Measurements from ENCODE around the gene CAPZA1. TPM values are rescaled to one million over a fixed set of nuclear protein-coding genes. Genes with fewer than 3 reads are reported as not detected.
"Not testable (repeated sequence)": the region's sequence is repeated elsewhere in the genome, so short reads cannot be mapped to it uniquely, and the experiment has no call there.

The CAPZA1 gene
- total RNA-seq, 8 experiments from 2014 or later, result 119 to 210 (median 162) TPM

GRCh38 chr1:112634367-112634766, 14.7 kb downstream of the CAPZA1 start:
- H3K4me3 ChIP-seq, result no peak overlapping the region
- peaks cover 0 to 4% of the 10 kb centered on the region in 2 donors for H3K4me1 ChIP-seq (replicated peaks in 1 of 2)
- in situ Hi-C loops (cut with MboI; ENCODE audit: low pct_unique_long_range_greater_than_20kb in 2 of 9, low sequenced_read_pairs in 9 of 9, unreplicated experiment in 9 of 9), result no loop called here
- H3K27ac ChIP-seq, result no peak overlapping the region
- ATAC-seq (replicated peaks in 6 of 8), result no peak

DNA sequence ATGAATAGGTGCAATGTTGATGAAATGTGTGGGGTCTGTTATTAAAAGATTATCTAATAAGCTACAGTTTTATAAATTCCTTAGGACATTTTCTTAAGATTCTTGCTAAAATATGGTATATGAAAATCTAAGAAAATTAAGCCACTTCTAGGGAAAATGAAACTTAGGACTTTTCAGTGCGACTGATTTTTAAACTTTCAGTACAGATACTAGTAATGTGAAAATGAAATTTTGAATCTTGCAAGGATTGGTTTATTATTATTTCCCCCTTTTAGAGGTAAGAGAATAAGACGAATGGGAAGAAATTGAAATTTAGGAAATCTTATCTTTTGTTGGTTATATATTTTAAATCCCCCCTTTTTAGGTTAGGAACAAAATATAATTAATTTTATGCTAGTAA, 16.4 kb downstream of the CAPZA1 start:
- H3K27ac ChIP-seq, result no peak overlapping the region
- no peak overlapping the region for H3K4me3 ChIP-seq
- ATAC-seq (replicated peaks in 6 of 8), result no peak
- H3K4me1 ChIP-seq (replicated peaks in 1 of 2), result peaks cover 0 to 4% of the 10 kb centered on the region in 2 donors
- in situ Hi-C loops (cut with MboI; ENCODE audit: low pct_unique_long_range_greater_than_20kb in 2 of 9, low sequenced_read_pairs in 9 of 9, unreplicated experiment in 9 of 9), result no loop called here
- WGBS, 10 experiments, result 64 to 100% (median 94%) methylated on average over 2 of the region's 2 CpGs

- peak in 3 of 8 experiments; percentile 51 to 64 (median 63) for ATAC-seq (replicated peaks in 6 of 8)
- in situ Hi-C loops (cut with MboI; ENCODE audit: low pct_unique_long_range_greater_than_20kb in 2 of 9, low sequenced_read_pairs in 9 of 9, unreplicated experiment in 9 of 9), result no loop called here
Observed at GRCh38 chr1:112636597-112637253, 17.1 kb downstream of the CAPZA1 start.

DNA sequence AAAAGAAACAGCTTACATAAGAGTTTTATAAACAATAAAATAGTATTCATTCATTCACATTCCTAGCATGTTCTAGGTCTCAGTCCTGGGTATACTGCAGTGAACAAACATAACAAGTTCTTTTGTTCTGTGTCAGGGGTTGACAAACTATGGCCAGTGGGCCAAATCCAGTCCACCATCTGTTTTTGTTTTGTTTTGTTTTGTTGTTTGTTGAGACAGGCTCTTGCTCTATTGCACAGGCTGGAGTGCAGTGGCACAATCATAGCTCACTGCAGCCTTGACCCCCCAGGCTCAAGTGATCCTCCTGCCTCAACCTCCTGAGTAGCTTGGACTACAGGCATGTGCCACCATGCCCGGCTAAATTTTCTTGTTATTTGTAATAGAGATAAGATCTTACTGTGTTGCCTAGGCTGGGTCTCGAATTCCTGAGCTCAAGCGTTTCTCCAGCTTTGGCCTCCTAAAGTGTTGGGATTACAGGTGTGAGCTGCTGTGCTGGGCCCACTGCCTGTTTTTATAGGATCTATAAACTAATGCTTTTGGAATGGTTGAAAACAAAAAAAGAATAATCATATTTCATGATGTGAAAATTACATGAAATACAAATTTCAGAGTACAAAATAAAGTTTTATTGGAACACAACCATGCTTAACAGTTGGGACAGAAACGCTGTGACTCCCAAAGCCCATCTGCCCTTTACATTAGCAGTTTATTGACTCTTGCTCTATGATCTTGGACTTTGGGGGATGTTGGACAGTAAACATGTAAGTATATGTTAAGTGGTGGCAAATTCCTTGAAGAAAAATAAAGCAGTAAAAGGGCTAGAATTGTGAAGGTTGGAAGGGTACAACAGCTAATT, 17.9 kb downstream of the CAPZA1 start:
- Histone ChIP-seq H3K4me3 (no peak overlapping the region), H3K4me1 (replicated peaks in 1 of 2) (peaks cover 0 to 4% of the 10 kb centered on the region in 2 donors), H3K27ac (no peak overlapping the region)
- 84 to 100% (median 92%) methylated on average over 1 to 4 of the region's 4 CpGs; no CpG with 5 or more reads in 1 of the 10 experiments for WGBS, 10 experiments
- in situ Hi-C loops (cut with MboI; ENCODE audit: low pct_unique_long_range_greater_than_20kb in 2 of 9, low sequenced_read_pairs in 9 of 9, unreplicated experiment in 9 of 9), result no loop called here
- ATAC-seq (replicated peaks in 6 of 8), result peak in 6 of 8 experiments; percentile 38 to 84 (median 42)

More at GRCh38 chr1:112636597-112637253, 17.1 kb downstream of the CAPZA1 start:
- Histone ChIP-seq H3K4me1 (replicated peaks in 1 of 2) (peaks cover 0 to 4% of the 10 kb centered on the region in 2 donors), H3K4me3 (no peak overlapping the region), H3K27ac (no peak overlapping the region)

DNA sequence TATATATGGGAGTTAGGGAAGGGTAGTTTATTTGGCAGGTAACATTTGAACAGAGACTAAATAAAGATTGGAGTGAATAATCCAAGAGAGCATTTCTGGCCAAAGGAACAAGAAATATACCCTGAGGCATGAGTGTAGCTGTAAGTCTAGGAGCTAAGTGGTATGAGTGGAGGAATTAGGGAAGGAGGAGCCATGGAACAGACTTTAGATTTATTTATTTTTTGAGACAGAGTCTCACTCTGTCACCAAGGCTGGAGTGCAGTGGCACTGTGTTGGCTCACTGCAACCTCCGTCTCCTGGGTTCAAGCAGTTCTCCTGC, 18.4 kb downstream of the CAPZA1 start:
- Histone ChIP-seq H3K27ac (no peak overlapping the region), H3K4me3 (no peak overlapping the region), H3K4me1 (replicated peaks in 1 of 2) (peaks cover 0 to 4% of the 10 kb centered on the region in 2 donors)
- WGBS, 10 experiments, result 88 to 100% (median 100%) methylated on average over 1 of the region's 1 CpG; no CpG with 5 or more reads in 4 of the 10 experiments
- ATAC-seq (replicated peaks in 6 of 8), result peak in 3 of 8 experiments; percentile 17 to 44 (median 38)
- in situ Hi-C loops (cut with MboI; ENCODE audit: low pct_unique_long_range_greater_than_20kb in 2 of 9, low sequenced_read_pairs in 9 of 9, unreplicated experiment in 9 of 9), result no loop called here

GRCh38 chr1:112640437-112640836, 20.8 kb downstream of the CAPZA1 start:
- WGBS, 10 experiments, result no CpG with 5 or more reads among the region's 23 CpGs
- H3K27ac ChIP-seq; ATAC-seq (replicated peaks in 6 of 8); H3K4me1 ChIP-seq (replicated peaks in 1 of 2); in situ Hi-C loops (cut with MboI; ENCODE audit: low pct_unique_long_range_greater_than_20kb in 2 of 9, low sequenced_read_pairs in 9 of 9, unreplicated experiment in 9 of 9); H3K4me3 ChIP-seq: not testable (repeated sequence)

GRCh38 chr1:112643080-112643479, 23.4 kb downstream of the CAPZA1 start:
- WGBS, 10 experiments, result 80 to 100% (median 96%) methylated on average over 1 to 2 of the region's 2 CpGs
- no peak overlapping the region for H3K27ac ChIP-seq
- H3K4me3 ChIP-seq, result no peak overlapping the region
- no peak for ATAC-seq (replicated peaks in 6 of 8)
- in situ Hi-C loops (cut with MboI; ENCODE audit: low pct_unique_long_range_greater_than_20kb in 2 of 9, low sequenced_read_pairs in 9 of 9, unreplicated experiment in 9 of 9), result no loop called here
- H3K4me1 ChIP-seq (replicated peaks in 1 of 2), result no peaks in the 10 kb centered on the region

DNA sequence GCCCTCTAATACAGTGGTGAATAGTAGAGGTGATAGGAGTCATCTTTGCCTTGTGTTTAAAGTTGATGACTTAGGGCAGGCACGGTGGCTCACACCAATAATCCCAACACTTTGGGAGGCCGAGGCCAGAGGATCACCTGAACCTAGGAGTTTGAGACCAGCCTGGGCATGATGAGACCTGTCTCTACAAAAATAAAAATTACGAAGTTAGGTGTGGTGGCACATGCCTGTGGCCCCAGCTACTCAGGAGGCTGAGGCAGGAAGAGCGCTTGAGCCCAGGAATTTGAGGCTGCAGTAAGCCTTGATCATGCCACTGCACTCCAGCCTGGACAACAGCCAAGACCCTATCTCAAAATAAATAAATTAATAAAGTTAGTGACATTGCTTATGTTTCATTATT, 26.6 kb downstream of the CAPZA1 start:
- no peak for ATAC-seq (replicated peaks in 6 of 8)
- no peak overlapping the region for H3K4me3 ChIP-seq
- no peaks in the 10 kb centered on the region for H3K4me1 ChIP-seq (replicated peaks in 1 of 2)
- WGBS, 10 experiments, result 57 to 100% (median 96%) methylated on average over 1 to 4 of the region's 4 CpGs; no CpG with 5 or more reads in 2 of the 10 experiments
- in situ Hi-C loops (cut with MboI; ENCODE audit: low pct_unique_long_range_greater_than_20kb in 2 of 9, low sequenced_read_pairs in 9 of 9, unreplicated experiment in 9 of 9), result no loop called here
- no peak overlapping the region for H3K27ac ChIP-seq

- H3K4me1 ChIP-seq (replicated peaks in 1 of 2), result no peaks in the 10 kb centered on the region
- in situ Hi-C loops (cut with MboI; ENCODE audit: low pct_unique_long_range_greater_than_20kb in 2 of 9, low sequenced_read_pairs in 9 of 9, unreplicated experiment in 9 of 9), result no loop called here
- 89 to 100% (median 100%) methylated on average over 1 of the region's 1 CpG; no CpG with 5 or more reads in 3 of the 10 experiments for WGBS, 10 experiments
- no peak overlapping the region for H3K4me3 ChIP-seq
- H3K27ac ChIP-seq, result no peak overlapping the region
- no peak for ATAC-seq (replicated peaks in 6 of 8)
Observed at GRCh38 chr1:112651205-112651604, 31.6 kb downstream of the CAPZA1 start.

DNA sequence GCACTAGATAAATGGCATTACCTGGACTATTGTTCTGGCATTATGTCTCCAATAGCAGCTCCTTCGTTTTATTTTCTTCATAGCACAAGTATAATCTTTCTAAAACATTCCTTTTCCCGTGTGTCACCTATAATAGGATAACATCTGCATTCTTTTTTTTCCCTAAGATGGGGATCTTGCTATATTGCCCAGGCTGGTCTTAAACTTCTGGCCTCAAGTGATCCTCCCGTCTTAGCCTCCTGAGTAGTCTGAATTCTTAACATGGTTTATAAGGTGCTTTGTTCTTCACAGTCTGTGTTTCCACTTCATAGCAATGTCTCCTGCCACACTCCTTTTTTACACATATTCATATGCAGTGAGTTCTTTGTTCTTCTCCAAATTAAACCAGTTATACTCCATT, 46.2 kb downstream of the CAPZA1 start:
- no peak for ATAC-seq (replicated peaks in 6 of 8)
- 94 to 100% (median 100%) methylated on average over 2 to 3 of the region's 3 CpGs; no CpG with 5 or more reads in 2 of the 10 experiments for WGBS, 10 experiments
- in situ Hi-C loops (cut with MboI; ENCODE audit: low pct_unique_long_range_greater_than_20kb in 2 of 9, low sequenced_read_pairs in 9 of 9, unreplicated experiment in 9 of 9), result no loop called here
- no peaks in the 10 kb centered on the region for H3K4me1 ChIP-seq (replicated peaks in 1 of 2)
- no peak overlapping the region for H3K4me3 ChIP-seq
- H3K27ac ChIP-seq, result no peak overlapping the region

DNA sequence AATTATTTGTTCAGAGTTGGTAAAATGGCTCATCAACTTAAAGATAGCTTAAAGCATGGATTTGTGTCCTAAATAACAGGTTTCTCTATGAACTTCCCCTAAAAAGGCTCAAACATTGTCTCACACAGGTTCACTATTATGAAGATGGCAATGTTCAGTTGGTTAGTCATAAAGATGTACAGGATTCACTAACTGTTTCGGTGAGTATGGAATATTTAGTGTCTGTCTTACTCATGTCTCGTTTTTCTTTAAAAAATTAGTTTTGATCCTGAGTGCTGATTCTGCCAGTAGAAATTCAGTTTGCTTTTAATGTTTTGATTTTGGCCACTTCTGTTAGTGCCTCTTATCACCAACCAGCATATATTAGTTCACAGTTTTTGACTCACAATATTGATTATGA, 47.3 kb downstream of the CAPZA1 start:
- WGBS, 10 experiments, result 78 to 100% (median 96%) methylated on average over 1 to 2 of the region's 2 CpGs; no CpG with 5 or more reads in 1 of the 10 experiments
- in situ Hi-C loops (cut with MboI; ENCODE audit: low pct_unique_long_range_greater_than_20kb in 2 of 9, low sequenced_read_pairs in 9 of 9, unreplicated experiment in 9 of 9), result no loop called here

GRCh38 chr1:112672009-112672408, 52.4 kb downstream of the CAPZA1 start:
- no peak for ATAC-seq (replicated peaks in 6 of 8)
- 45 to 100% (median 59%) methylated on average over 1 to 2 of the region's 2 CpGs; no CpG with 5 or more reads in 4 of the 10 experiments for WGBS, 10 experiments

More for the DNA sequence above, 47.3 kb downstream of the CAPZA1 start:
- no peaks in the 10 kb centered on the region for H3K4me1 ChIP-seq (replicated peaks in 1 of 2)
- no peak for ATAC-seq (replicated peaks in 6 of 8)
- no peak overlapping the region for H3K27ac ChIP-seq
- H3K4me3 ChIP-seq, result no peak overlapping the region

DNA sequence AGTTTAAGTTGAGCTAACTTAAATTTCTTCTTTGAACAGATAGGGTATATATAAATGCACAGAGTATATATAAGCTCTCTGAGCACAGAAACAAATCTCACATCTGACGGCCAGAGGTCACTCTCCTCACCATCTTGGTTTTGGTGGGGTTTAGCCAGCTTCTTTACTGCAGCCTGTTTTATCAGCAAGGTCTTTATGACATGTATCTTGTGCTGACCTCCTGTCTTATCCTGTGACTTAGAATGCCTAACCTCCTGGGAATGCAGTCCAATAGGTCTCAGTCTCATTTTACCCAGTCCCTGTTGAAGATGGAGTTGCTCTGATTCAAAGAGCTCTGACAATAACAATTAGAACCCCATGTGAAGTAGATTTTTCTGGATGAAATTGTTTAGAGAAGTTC, 53.2 kb downstream of the CAPZA1 start:
- no peak for ATAC-seq (replicated peaks in 6 of 8)
- no peak overlapping the region for H3K4me3 ChIP-seq
- H3K27ac ChIP-seq, result no peak overlapping the region
- in situ Hi-C loops (cut with MboI; ENCODE audit: low pct_unique_long_range_greater_than_20kb in 2 of 9, low sequenced_read_pairs in 9 of 9, unreplicated experiment in 9 of 9), result no loop called here
- H3K4me1 ChIP-seq (replicated peaks in 1 of 2), result peaks cover 5 to 19% of the 10 kb centered on the region in 2 donors
- WGBS, 10 experiments, result 83 to 100% (median 91%) methylated on average over 1 of the region's 1 CpG; no CpG with 5 or more reads in 3 of the 10 experiments

More at GRCh38 chr1:112672009-112672408, 52.4 kb downstream of the CAPZA1 start:
- in situ Hi-C loops (cut with MboI; ENCODE audit: low pct_unique_long_range_greater_than_20kb in 2 of 9, low sequenced_read_pairs in 9 of 9, unreplicated experiment in 9 of 9), result no loop called here
- Histone ChIP-seq H3K27ac (no peak overlapping the region), H3K4me1 (replicated peaks in 1 of 2) (peaks cover 5 to 19% of the 10 kb centered on the region in 2 donors), H3K4me3 (no peak overlapping the region)
